GM18517 (cell line): ENCODE measurements around the gene DMGDH.
A peak's percentile ranks its signal among the peaks of the same experiment; 100 is the strongest.
"Not testable (repeated sequence)": the region's sequence is repeated elsewhere in the genome, so short reads cannot be mapped to it uniquely, and the experiment has no call there.

ENCODE experiments used
- ATAC-seq: cut with Tn5 transposase; IDR thresholded peaks from one replicate; pipeline ENCODE4 v1.9.1; 2021; ENCODE audit warnings: mild to moderate bottlenecking, moderate library complexity; ENCODE audit not compliant: unreplicated experiment

DMGDH gene

GRCh38 chr5:79020861-79021561, 48.5 kb downstream of the DMGDH start:
- ATAC-seq: no peak

- no peak for ATAC-seq
Observed at GRCh38 chr5:79014631-79015030, 54.8 kb downstream of the DMGDH start.

GRCh38 chr5:79011869-79012268, 57.6 kb downstream of the DMGDH start:
- ATAC-seq: no peak

GRCh38 chr5:79011219-79011836, 58.1 kb downstream of the DMGDH start:
- ATAC-seq: no peak

GRCh38 chr5:79008362-79008761, 61.1 kb downstream of the DMGDH start:
- no peak for ATAC-seq

GRCh38 chr5:79007872-79008271, 61.6 kb downstream of the DMGDH start:
- ATAC-seq: no peak

GRCh38 chr5:79005936-79006631, 63.4 kb downstream of the DMGDH start:
- ATAC-seq: no peak

- no peak for ATAC-seq
Observed at GRCh38 chr5:79005151-79005550, 64.3 kb downstream of the DMGDH start.

- no peak for ATAC-seq
Observed at GRCh38 chr5:79002374-79002773, 67.1 kb downstream of the DMGDH start.

GRCh38 chr5:79001471-79001870, 68.0 kb downstream of the DMGDH start:
- ATAC-seq: no peak

GRCh38 chr5:78997090-78997489, 72.4 kb downstream of the DMGDH start:
- ATAC-seq: no peak

GRCh38 chr5:78995521-78996007, 73.9 kb downstream of the DMGDH start:
- ATAC-seq: no peak

- no peak for ATAC-seq
Observed at GRCh38 chr5:78993165-78993564, 76.3 kb downstream of the DMGDH start.

GRCh38 chr5:78992146-78992545, 77.3 kb downstream of the DMGDH start:
- no peak for ATAC-seq

- ATAC-seq: no peak
Observed at GRCh38 chr5:78989080-78989479, 80.4 kb downstream of the DMGDH start.

GRCh38 chr5:78985725-78986223, 83.7 kb downstream of the DMGDH start:
- ATAC-seq: peak; percentile 55

- peak; percentile 35 for ATAC-seq
Observed at GRCh38 chr5:78985116-78985724, 84.3 kb downstream of the DMGDH start, which contains the start of gene ARSB. Gene ARSB, minus strand, starts transcription at chr5:78985310. Its CDS starts 62 bp downstream, at chr5:78985248.

- ATAC-seq: peak; percentile 41
Observed at GRCh38 chr5:78984439-78985115, 84.9 kb downstream of the DMGDH start.

- ATAC-seq: no peak
Observed at GRCh38 chr5:78983601-78984438, 85.7 kb downstream of the DMGDH start.

GRCh38 chr5:78983194-78983593, 86.3 kb downstream of the DMGDH start:
- ATAC-seq: not testable (repeated sequence)
